GM12891 (cell line): ENCODE data around the gene ROBO1.
"Not testable (repeated sequence)": the region's sequence is repeated elsewhere in the genome, so short reads cannot be mapped to it uniquely, and the experiment has no call there.

Experiments
- DNase-seq: peaks from one replicate; pipeline ENCODE4 v3.0.0; 2011; ENCODE audit warnings: low spot score; ENCODE audit not compliant: insufficient read length
- FAIRE-seq: peaks from 2 replicates; lab custom pipeline; 2011; peaks lifted over from hg19 to GRCh38; lab: Jason Lieb, UNC
- PAX5 ChIP-seq: IDR thresholded peaks from 2 replicates; pipeline ENCODE4 v1.6.1; 2011; ENCODE audit warnings: low read length, moderate library complexity, mild to moderate bottlenecking; ENCODE audit not compliant: insufficient read depth, severe bottlenecking
- POLR2A ChIP-seq: IDR thresholded peaks from 2 replicates; pipeline ENCODE4 v1.6.1; 2011; ENCODE audit warnings: low read depth, low read length, control low read depth
- POLR2AphosphoS5 ChIP-seq: IDR thresholded peaks from 2 replicates; pipeline ENCODE4 v1.6.1; 2011; ENCODE audit warnings: low read depth, low read length, control low read depth
- POU2F2 ChIP-seq: IDR thresholded peaks from 2 replicates; pipeline ENCODE4 v1.6.1; 2011; ENCODE audit warnings: low read depth, mild to moderate bottlenecking, control low read depth, low read length, moderate library complexity
- SPI1 ChIP-seq: IDR thresholded peaks from 2 replicates; pipeline ENCODE4 v1.6.1; 2011; ENCODE audit warnings: low read depth, low read length, control low read depth
- TAF1 ChIP-seq: IDR thresholded peaks from 2 replicates; pipeline ENCODE4 v1.6.1; 2011; ENCODE audit warnings: low read depth, low read length, control low read depth

The ROBO1 gene

GRCh38 chr3:78785004-78785403 is 982.8 kb downstream of the ROBO1 start:
- DNase-seq (no peak), FAIRE-seq (no peak)
- no peak for TF ChIP-seq SPI1
- no peak for TF ChIP-seq TAF1
- no peak for TF ChIP-seq PAX5
- no peak for TF ChIP-seq POLR2AphosphoS5
- TF ChIP-seq POU2F2: no peak

- FAIRE-seq: no peak
- TF ChIP-seq POU2F2 (no peak), SPI1 (no peak), POLR2A (no peak), PAX5 (no peak), POLR2AphosphoS5 (no peak), TAF1 (no peak)
- no peak for DNase-seq
Measured at GRCh38 chr3:78781351-78781750, 986.4 kb downstream of the ROBO1 start.

GRCh38 chr3:78765671-78766485 is 1001.9 kb downstream of the ROBO1 start:
- no peak for TF ChIP-seq PAX5
- no peak for TF ChIP-seq POLR2A
- TF ChIP-seq POU2F2: no peak
- TF ChIP-seq TAF1: no peak
- TF ChIP-seq POLR2AphosphoS5: no peak
- no peak for TF ChIP-seq SPI1
- FAIRE-seq (no peak), DNase-seq (no peak)

- FAIRE-seq (no peak), DNase-seq (no peak)
- no peak for TF ChIP-seq POLR2AphosphoS5
- no peak for TF ChIP-seq POU2F2
- TF ChIP-seq TAF1: no peak
- no peak for TF ChIP-seq PAX5
- no peak for TF ChIP-seq SPI1
Measured at GRCh38 chr3:78764634-78765033, 1003.2 kb downstream of the ROBO1 start.

- TF ChIP-seq TAF1 (no peak), PAX5 (no peak), POLR2A (no peak), POU2F2 (no peak), POLR2AphosphoS5 (no peak), SPI1 (no peak)
- FAIRE-seq (no peak), DNase-seq (no peak)
Measured at GRCh38 chr3:78762121-78762520, 1005.7 kb downstream of the ROBO1 start.

GRCh38 chr3:78761126-78761525 is 1006.7 kb downstream of the ROBO1 start:
- no peak for TF ChIP-seq POU2F2
- no peak for TF ChIP-seq TAF1
- no peak for TF ChIP-seq POLR2AphosphoS5
- no peak for TF ChIP-seq POLR2A
- no peak for TF ChIP-seq SPI1
- TF ChIP-seq PAX5: no peak
- DNase-seq (no peak), FAIRE-seq (no peak)

GRCh38 chr3:78757731-78758130 is 1010.1 kb downstream of the ROBO1 start:
- no peak for DNase-seq
- TF ChIP-seq POU2F2 (no peak), SPI1 (no peak), POLR2A (no peak), POLR2AphosphoS5 (no peak), TAF1 (no peak), PAX5 (no peak)
- FAIRE-seq: no peak

GRCh38 chr3:78754066-78754743 is 1013.6 kb downstream of the ROBO1 start:
- DNase-seq (no peak), FAIRE-seq (no peak)

GRCh38 chr3:78751266-78751665 is 1016.5 kb downstream of the ROBO1 start:
- DNase-seq: no peak
- no peak for FAIRE-seq
- TF ChIP-seq POLR2A: no peak

More at GRCh38 chr3:78754066-78754743, 1013.6 kb downstream of the ROBO1 start:
- TF ChIP-seq POLR2A: no peak
- no peak for TF ChIP-seq POU2F2
- TF ChIP-seq POLR2AphosphoS5: no peak
- no peak for TF ChIP-seq PAX5
- no peak for TF ChIP-seq SPI1
- TF ChIP-seq TAF1: no peak

GRCh38 chr3:78750291-78750690 is 1017.5 kb downstream of the ROBO1 start:
- FAIRE-seq, DNase-seq: not testable (repeated sequence)

- FAIRE-seq: no peak
- TF ChIP-seq SPI1 (no peak), POLR2A (no peak)
- DNase-seq: no peak
Measured at GRCh38 chr3:78749056-78749455, 1018.7 kb downstream of the ROBO1 start.
